Activated T-helper 17 cell treated with anti-CD3 and anti-CD28 coated beads, Interleukin-2, amount 50 U/mL, for 72 hours (primary cell): ENCODE measurements around the gene LARP7. TPM values are rescaled to one million over a fixed set of nuclear protein-coding genes. Genes with fewer than 3 reads are reported as not detected.
"Not testable (repeated sequence)": the region's sequence is repeated elsewhere in the genome, so short reads cannot be mapped to it uniquely, and the experiment has no call there.

ENCODE experiments used
- ATAC-seq: fragments of 150-1000 bp; cut with Tn5 transposase; replicated peaks from 2 replicates; pipeline ENCODE4 v1.10.0; 2021; ENCODE audit warnings: mild to moderate bottlenecking, moderate library complexity
- H3K27ac Mint-ChIP-seq: one replicate; pipeline ENCODE4 v1.8.0; 2022; ENCODE audit warnings: mixed read lengths
- H3K27me3 Mint-ChIP-seq: one replicate; pipeline ENCODE4 v1.8.0; 2022; ENCODE audit warnings: mixed read lengths
- H3K36me3 Mint-ChIP-seq: one replicate; pipeline ENCODE4 v1.8.0; 2022; ENCODE audit warnings: low read depth, mild to moderate bottlenecking, mixed read lengths
- H3K4me1 Mint-ChIP-seq: one replicate; pipeline ENCODE4 v1.8.0; 2022; ENCODE audit warnings: mixed read lengths
- H3K4me3 Mint-ChIP-seq: one replicate; pipeline ENCODE4 v1.8.0; 2022; ENCODE audit warnings: mild to moderate bottlenecking, mixed read lengths
- H3K9me3 Mint-ChIP-seq: one replicate; pipeline ENCODE4 v1.8.0; 2022; ENCODE audit warnings: mixed read lengths
- total RNA-seq, 2 donors: library from RNA; stranded (reverse); gene quantifications; one replicate each; pipeline ENCODE4 v1.2.3, GENCODE V29; 2022

Gene LARP7
- total RNA-seq, result 10 to 100 TPM; 45.2 to 54.7 TPM

DNA sequence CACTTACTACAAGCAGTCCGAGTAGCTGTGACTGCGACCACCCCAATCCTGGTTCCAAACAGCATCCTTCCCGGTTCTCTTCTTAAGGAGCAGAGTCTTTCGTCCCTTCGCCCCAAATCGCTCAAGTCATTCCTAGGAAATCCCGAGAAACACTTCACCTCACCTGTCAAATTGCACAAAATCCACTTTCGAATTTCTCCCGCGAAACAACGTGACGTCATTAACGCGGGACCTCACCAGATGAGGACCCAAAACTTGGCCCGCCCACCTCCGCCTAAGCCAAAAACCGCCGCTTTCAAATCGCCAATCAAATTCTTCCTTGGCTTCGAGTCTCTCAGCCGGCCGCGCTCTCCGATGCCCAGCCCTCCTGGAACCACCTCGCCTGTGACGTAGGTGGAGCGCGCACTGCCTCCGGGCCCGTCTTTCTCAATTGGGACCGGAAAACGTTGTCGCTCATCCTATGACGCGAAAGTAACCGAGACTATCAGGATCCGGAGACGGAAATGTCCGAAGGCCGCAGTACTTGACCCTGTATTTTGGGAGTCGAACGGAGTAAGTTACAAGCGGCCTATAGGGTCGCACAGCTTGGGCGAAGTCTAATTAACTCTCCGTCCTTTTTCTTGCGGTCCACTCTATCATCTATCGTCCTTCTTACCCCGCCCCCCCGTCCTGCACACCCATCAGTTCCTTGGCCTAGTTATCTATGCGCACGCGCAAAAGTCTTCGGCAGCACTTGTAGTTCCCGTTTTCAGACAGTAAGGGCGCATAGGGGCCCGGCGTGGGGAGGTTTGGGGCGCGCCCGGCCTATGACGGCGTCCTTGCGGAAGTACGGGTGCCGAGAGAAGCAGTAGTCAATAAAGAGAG, at the start of gene LARP7, which contains the start of gene ZGRF1:
TSS of gene LARP7 (plus strand) at position 456 of the 864 bp plus-strand sequence. CDS start 7,527 bp downstream, outside the sequence.
TSS of gene ZGRF1 (minus strand) at position 222 of the 864 bp plus-strand sequence. CDS start 3,733 bp downstream, outside the sequence.
- Mint-ChIP-seq H3K4me1 (peaks cover 18% of the 10 kb centered on the region), H3K36me3 (peaks cover 34% of the 10 kb centered on the region), H3K27me3 (no peaks in the 10 kb centered on the region), H3K9me3 (no peaks in the 10 kb centered on the region), H3K27ac (no peak within 1 kb of the TSS), H3K4me3 (no peak within 1 kb of the TSS)
- ATAC-seq, result peak; percentile 96

DNA sequence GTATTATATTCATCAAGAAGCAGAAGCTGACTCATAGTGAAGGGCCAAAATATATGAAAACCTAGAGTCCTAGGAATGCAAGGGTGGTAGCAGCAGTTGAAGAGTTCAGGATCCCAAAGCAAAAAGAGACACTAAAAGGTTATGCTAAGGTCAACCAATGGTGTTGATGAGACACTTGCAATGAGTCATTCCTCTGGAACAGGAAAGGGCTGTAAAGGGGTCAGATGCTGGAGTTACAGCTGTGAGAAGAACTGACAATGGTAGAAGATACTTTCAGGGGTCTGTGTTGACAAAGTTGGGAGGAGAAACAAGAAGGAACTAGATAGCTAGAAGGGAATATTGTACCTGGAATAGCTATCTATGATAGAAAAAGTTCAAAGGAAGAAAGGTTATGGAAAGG, 47.7 kb upstream of the LARP7 start:
- Mint-ChIP-seq H3K9me3 (no peaks in the 10 kb centered on the region), H3K4me3 (no peak overlapping the region), H3K36me3 (peaks cover 12% of the 10 kb centered on the region), H3K27ac (no peak overlapping the region), H3K27me3 (no peaks in the 10 kb centered on the region), H3K4me1 (no peaks in the 10 kb centered on the region)
- ATAC-seq, result no peak

DNA sequence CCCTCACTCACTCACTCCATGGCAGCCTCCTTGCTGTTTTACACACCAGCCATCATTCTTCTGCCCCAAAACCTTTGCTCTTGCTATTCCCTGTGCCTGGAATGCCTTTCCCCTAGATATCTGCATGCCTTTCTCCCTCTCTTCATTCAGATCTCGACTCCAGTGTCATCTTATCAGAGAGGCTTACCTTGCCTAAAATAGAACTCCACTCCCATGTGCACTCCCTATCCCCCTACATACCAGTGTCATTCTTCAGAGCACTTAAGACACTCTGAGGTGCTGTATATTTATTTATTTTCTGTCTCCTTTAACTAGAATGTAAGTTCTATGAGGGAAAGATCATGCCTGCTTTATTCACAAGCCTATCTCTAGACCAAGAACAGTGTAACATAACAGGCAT, 45.4 kb upstream of the LARP7 start:
- no peaks in the 10 kb centered on the region for H3K27me3 Mint-ChIP-seq
- H3K27ac Mint-ChIP-seq, result no peak overlapping the region
- no peak overlapping the region for H3K4me3 Mint-ChIP-seq

DNA sequence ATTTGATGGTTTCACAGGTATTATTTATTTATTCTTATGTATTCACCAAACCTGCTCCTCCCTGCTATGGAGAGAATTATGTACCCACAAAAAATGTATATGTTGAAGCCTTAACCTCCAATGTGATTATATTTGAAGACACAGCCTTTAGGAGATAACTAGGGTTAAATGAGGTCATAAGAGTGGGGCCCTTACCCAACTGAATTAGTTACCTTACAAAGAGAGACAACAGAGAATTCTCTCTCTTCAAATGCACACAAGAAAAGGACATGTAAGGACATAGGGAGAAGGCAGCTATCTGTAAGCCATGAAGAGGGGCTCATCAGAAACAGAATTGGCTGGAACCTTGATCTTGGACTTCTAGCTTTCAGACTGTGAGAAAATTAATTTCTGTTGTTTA, 44.2 kb upstream of the LARP7 start:
- Mint-ChIP-seq H3K27me3 (no peaks in the 10 kb centered on the region), H3K4me3 (no peak overlapping the region), H3K4me1 (no peaks in the 10 kb centered on the region), H3K9me3 (no peaks in the 10 kb centered on the region), H3K36me3 (no peaks in the 10 kb centered on the region), H3K27ac (no peak overlapping the region)
- no peak for ATAC-seq

More for the DNA sequence above, 45.4 kb upstream of the LARP7 start:
- H3K9me3 Mint-ChIP-seq, result no peaks in the 10 kb centered on the region
- H3K36me3 Mint-ChIP-seq, result peaks cover 5% of the 10 kb centered on the region
- no peak for ATAC-seq
- H3K4me1 Mint-ChIP-seq, result no peaks in the 10 kb centered on the region

DNA sequence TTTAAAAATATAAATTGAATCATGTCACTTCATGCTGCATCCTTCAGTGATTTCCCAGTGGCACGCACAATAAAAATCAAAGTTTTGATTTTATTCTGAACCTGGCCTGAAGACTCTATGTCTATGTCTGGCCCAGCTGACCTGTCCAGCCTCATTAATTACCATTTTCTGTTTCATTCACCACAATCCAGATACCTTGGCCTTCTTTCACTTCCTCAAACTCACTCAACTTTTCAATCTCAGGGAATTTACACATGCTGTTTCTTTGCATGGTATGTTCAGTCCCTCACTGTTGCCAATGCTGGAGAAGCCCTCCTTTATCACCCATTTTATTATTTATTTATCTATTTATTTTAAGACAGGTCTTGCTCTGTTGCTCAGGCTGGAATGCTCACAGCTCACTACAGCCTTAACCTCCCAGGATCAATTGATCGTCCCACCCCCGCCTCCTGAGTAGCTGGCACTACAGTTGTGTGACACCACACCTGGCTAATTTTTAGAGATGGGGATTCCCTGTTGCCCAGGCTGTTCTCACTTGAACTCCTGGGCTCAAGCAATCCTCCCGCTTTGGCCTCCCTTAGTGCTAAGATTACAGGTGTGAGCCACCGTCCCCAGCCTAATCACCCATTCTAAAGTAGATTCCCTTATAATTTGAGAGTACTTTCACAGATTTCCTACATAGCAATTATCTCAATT, 43.4 kb upstream of the LARP7 start:
- H3K4me3 Mint-ChIP-seq, result no peak overlapping the region

DNA sequence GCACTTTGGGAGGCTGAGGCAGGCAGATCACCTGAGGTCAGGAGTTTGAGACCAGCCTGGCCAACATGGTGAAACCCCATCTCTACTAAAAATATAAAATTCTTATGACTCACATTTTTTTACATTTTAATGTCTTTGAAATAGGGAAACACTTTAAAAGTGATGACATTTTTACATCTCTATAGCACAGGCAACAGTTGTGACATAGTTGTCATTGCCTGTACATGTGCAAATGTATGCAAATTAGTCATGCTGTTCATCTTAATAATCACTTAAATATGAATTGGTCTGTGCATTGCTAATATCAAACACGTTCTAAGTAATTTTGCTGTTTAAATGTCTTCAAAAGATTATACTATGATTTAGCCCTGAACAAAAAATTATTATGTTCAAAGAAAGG, 42.0 kb upstream of the LARP7 start:
- no peak for ATAC-seq
- H3K36me3 Mint-ChIP-seq, result no peaks in the 10 kb centered on the region
- H3K9me3 Mint-ChIP-seq, result no peaks in the 10 kb centered on the region
- no peaks in the 10 kb centered on the region for H3K27me3 Mint-ChIP-seq
- no peak overlapping the region for H3K27ac Mint-ChIP-seq
- no peak overlapping the region for H3K4me3 Mint-ChIP-seq
- H3K4me1 Mint-ChIP-seq, result no peaks in the 10 kb centered on the region

More for the DNA sequence above, 43.4 kb upstream of the LARP7 start:
- H3K27ac Mint-ChIP-seq, result no peak overlapping the region
- H3K9me3 Mint-ChIP-seq, result no peaks in the 10 kb centered on the region
- no peak for ATAC-seq
- no peaks in the 10 kb centered on the region for H3K36me3 Mint-ChIP-seq
- H3K4me1 Mint-ChIP-seq, result no peaks in the 10 kb centered on the region
- no peaks in the 10 kb centered on the region for H3K27me3 Mint-ChIP-seq

DNA sequence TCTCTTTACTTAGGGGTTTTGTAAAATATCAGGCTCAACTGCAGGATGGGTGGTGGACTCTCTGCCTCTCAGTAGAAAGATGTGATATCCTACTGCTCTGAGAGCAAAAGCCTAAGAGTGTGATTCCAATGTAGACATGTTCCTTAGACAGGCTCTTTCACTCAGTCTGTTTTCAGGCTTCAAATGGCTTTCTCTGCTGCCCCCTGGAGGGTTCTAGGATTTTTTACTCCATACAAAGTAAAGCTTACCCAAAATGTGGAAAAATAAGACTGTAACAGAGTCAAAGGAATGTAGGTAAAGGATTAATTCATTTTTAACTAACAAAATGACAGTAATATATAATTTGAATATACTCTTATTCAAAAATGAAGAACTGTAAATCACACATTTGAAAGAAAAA, 32.4 kb upstream of the LARP7 start:
- Mint-ChIP-seq H3K27me3 (no peaks in the 10 kb centered on the region), H3K4me1 (no peaks in the 10 kb centered on the region), H3K27ac (no peak overlapping the region), H3K9me3 (no peaks in the 10 kb centered on the region), H3K4me3 (no peak overlapping the region), H3K36me3 (peaks cover 25% of the 10 kb centered on the region)
- no peak for ATAC-seq

DNA sequence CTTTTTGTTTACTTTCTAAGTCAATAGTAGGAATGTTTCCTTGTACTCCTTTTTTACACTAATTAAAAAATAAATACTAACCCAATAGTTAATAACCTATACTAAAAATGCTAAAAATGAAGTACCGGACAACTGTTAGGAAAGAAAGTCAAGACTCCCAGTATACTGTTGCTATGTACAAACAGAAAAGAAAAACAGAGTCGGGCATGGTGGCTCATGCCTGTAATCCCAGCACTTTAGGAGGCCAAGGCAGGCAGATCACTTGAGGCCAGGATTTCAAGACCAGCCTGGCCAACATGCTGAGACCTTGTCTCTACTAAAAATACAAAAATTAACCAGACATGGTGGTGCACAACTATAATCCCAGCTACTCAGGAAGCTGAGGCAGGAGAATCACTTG, 24.1 kb upstream of the LARP7 start:
- H3K4me3 Mint-ChIP-seq, H3K27me3 Mint-ChIP-seq, ATAC-seq, H3K4me1 Mint-ChIP-seq, H3K9me3 Mint-ChIP-seq, H3K27ac Mint-ChIP-seq: not testable (repeated sequence)
- peaks cover 24% of the 10 kb centered on the region for H3K36me3 Mint-ChIP-seq

DNA sequence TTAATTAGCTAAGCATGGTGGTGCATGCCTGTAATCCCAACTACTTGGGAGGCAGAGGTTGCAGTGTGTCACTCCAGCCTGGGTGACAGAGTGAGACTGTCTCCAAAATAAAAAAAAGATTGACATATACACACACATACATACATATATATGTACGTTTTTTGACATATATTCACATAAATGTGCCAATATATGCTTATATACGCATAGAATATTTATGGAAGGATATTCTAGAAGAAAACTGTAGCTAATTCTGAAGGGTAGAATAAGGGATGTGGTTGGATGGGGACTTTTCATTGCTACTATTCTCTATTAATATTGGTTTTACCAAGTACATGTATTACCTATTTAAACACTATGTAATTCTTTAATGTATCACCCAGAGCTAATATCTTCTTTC, 20.0 kb upstream of the LARP7 start:
- Mint-ChIP-seq H3K9me3 (no peaks in the 10 kb centered on the region), H3K27me3 (no peaks in the 10 kb centered on the region), H3K36me3 (peaks cover 39% of the 10 kb centered on the region), H3K4me1 (no peaks in the 10 kb centered on the region), H3K4me3 (no peak overlapping the region), H3K27ac (no peak overlapping the region)
- ATAC-seq, result no peak

DNA sequence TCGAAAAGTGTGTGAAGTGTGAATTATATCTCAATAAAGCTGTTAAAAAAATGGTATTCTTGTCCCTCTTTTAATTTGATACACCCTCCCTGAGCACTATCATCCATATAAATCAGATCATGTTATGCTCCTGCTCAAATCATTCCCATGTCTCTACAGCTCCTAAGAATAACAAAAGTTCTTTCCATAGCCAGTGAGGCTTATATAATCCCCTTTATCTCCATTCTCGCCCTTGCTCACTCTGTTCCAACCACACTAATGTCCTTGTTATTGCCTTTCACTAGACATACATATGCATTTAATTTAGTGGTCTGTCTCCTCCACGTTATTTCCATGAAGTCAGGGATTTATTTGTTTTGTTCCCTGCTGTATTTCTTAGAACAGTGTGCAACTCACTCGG, 10.7 kb upstream of the LARP7 start:
- H3K27ac Mint-ChIP-seq, result no peak overlapping the region
- H3K36me3 Mint-ChIP-seq, result peaks cover 56% of the 10 kb centered on the region
- no peaks in the 10 kb centered on the region for H3K4me1 Mint-ChIP-seq
- no peak for ATAC-seq
- no peak overlapping the region for H3K4me3 Mint-ChIP-seq
- no peaks in the 10 kb centered on the region for H3K9me3 Mint-ChIP-seq
- no peaks in the 10 kb centered on the region for H3K27me3 Mint-ChIP-seq

DNA sequence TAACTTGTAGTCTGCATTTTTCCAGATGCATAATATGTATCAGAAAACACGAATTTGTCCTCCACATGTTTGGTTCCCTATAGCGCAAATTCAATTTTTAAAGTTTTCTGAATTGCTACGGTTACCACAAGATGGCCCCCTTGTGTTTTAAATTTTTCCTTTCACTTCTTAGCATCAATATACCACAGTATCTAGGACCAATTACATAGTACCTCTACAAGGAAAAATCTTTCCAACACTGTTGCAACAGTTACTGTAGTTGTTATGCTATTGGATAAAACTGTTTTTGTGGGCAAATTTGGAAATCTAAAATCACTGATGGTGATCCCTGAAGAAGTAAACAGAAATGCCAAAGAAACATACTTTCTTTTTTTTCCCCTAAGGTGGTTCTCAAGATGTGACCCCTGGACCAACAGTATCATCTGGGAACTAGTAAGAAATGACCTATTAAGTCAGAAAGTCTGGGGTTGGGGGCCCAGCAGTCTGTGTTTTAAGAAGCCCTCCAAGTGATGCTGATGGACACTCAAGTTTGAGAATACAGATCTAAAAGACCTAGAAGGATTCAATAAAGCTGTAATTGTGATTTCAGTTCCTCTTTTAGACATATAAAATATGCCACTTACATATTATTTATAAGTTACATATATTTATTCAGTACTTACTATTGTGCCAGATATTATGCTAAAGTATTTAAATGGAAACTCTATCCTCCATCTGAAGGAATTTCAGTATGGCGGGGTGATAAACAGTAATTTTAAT, 3.3 kb upstream of the LARP7 start:
- no peak for ATAC-seq
- Mint-ChIP-seq H3K27me3 (no peaks in the 10 kb centered on the region), H3K36me3 (peaks cover 33% of the 10 kb centered on the region), H3K27ac (no peak overlapping the region), H3K4me3 (no peak overlapping the region), H3K9me3 (no peaks in the 10 kb centered on the region), H3K4me1 (peaks cover 4% of the 10 kb centered on the region)

DNA sequence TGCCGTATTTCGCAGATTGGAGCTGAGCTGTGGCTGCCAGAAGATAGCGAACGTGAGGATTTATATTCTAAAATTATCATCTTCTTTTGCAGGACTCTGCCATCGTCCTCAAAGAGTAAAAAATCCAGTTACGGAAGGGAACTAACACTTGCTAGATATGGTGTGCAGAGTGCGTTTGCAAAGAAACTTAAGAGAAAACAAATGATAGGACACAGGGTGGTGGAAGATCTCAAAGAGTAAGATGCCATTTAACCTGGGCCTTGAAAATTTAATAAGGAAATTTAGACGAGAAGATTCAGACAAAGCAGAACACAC, 566 bp downstream of the LARP7 start:
- Mint-ChIP-seq H3K36me3 (peaks cover 29% of the 10 kb centered on the region), H3K27me3 (no peaks in the 10 kb centered on the region), H3K4me1 (peaks cover 20% of the 10 kb centered on the region), H3K4me3 (no peak overlapping the region), H3K9me3 (no peaks in the 10 kb centered on the region), H3K27ac (no peak overlapping the region)
- ATAC-seq, result no peak

DNA sequence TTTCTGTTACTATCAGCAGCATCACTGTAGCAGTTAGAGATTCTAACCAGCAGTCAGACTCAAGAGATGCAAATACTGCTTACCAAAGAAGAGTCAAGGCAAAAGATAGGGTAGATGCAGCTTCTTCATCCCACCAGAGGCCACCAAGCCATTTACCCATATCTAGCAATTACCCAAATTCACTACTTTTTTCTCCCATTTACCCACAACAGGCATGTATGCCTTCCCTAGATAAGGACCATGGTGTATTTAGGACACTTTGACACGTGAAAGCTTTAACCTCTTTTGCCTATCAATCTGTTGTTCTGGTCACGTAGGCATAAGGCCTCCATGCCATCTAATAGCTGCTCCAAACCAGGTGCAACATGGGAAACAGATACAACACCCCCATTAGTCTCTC, 5.6 kb downstream of the LARP7 start:
- no peaks in the 10 kb centered on the region for H3K9me3 Mint-ChIP-seq
- peaks cover 77% of the 10 kb centered on the region for H3K36me3 Mint-ChIP-seq
- no peaks in the 10 kb centered on the region for H3K27me3 Mint-ChIP-seq
- H3K27ac Mint-ChIP-seq, result no peak overlapping the region
- no peak overlapping the region for H3K4me3 Mint-ChIP-seq
- H3K4me1 Mint-ChIP-seq, result peaks cover 24% of the 10 kb centered on the region
- no peak for ATAC-seq

DNA sequence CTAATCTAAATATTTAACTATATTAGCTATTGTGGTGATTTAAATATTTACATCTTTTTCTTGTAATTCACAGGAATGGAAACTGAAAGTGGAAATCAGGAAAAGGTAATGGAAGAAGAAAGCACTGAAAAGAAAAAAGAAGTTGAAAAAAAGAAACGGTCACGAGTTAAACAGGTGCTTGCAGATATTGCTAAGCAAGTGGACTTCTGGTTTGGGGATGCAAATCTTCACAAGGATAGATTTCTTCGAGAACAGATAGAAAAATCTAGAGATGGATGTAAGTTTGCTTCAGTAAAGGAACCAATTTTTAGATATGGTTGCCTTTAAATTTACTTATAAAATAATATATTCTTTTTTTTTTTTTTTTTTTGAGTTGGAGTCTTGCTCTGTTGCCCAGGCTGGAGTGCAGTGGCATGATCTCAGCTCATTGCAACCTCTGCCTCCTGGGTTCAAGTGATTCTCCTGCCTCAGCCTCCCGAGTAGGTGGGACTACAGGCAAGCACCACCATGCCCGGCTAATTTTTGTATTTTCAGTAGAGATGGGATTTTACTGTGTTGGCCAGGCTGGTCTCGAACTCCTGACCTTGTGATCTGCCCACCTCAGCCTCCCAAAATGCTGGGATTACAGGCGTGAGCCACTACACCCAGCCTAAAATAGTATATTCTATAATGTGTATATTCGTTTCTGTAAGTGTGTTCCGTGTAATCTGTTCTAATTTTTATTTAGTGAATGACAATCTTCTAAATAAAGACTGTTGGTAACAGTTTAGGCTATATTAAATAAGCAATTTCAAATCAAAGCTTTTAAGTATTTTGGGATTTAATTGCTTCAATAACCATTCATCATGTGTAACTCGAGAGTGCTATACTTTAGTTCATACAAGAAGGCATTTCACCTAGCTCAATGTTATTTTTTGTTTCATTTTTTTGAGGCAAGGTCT, 7.9 kb downstream of the LARP7 start:
- H3K27ac Mint-ChIP-seq, H3K4me3 Mint-ChIP-seq: not testable (repeated sequence)

More for the DNA sequence above, 7.9 kb downstream of the LARP7 start:
- not testable (repeated sequence) for H3K9me3 Mint-ChIP-seq, ATAC-seq, H3K27me3 Mint-ChIP-seq
- Mint-ChIP-seq H3K36me3 (peaks cover 86% of the 10 kb centered on the region), H3K4me1 (peaks cover 21% of the 10 kb centered on the region)
